ENCODE measurements around the gene S100A9. TPM values are rescaled to one million over a fixed set of nuclear protein-coding genes. Genes with fewer than 3 reads are reported as not detected.
"Not testable (repeated sequence)": the region's sequence is repeated elsewhere in the genome, so short reads cannot be mapped to it uniquely, and the experiment has no call there.

The S100A9 gene
- total RNA-seq: not detected

- CTCF ChIA-PET: interaction anchor here (1.1 to 2.2 kb wide), 2 partner anchors 14 to 137 kb away, joined by 3 to 8 read pairs; no protein-coding TSS in a partner anchor
- POLR2A ChIA-PET: no interaction called here
Observed at GRCh38 chr1:153357853-153358690, at the start of gene S100A9. Gene S100A9, plus strand, starts transcription at chr1:153357854. Its CDS starts 430 bp downstream, at chr1:153358284.

GRCh38 chr1:153308540-153308939 is 49.1 kb upstream of the S100A9 start:
- CTCF ChIA-PET: no interaction called here
- POLR2A ChIA-PET: no interaction called here

- CTCF ChIA-PET: no interaction called here
- POLR2A ChIA-PET: no interaction called here
Observed at GRCh38 chr1:153309441-153309840, 48.2 kb upstream of the S100A9 start.

- POLR2A ChIA-PET: no interaction called here
- CTCF ChIA-PET: no interaction called here
Observed at GRCh38 chr1:153310526-153310925, 47.1 kb upstream of the S100A9 start.

GRCh38 chr1:153312570-153313186 is 45.0 kb upstream of the S100A9 start, which contains the start of gene PGLYRP3:
Gene PGLYRP3, minus strand, starts transcription at chr1:153312952. Its CDS starts 2,287 bp downstream, at chr1:153310665.
- ChIA-PET CTCF (no interaction called here), POLR2A (no interaction called here)

- POLR2A ChIA-PET: no interaction called here
- CTCF ChIA-PET: no interaction called here
Observed at GRCh38 chr1:153313288-153313687, 44.4 kb upstream of the S100A9 start.

GRCh38 chr1:153314388-153314787 is 43.3 kb upstream of the S100A9 start:
- POLR2A ChIA-PET, CTCF ChIA-PET: not testable (repeated sequence)

- CTCF ChIA-PET, POLR2A ChIA-PET: not testable (repeated sequence)
Observed at GRCh38 chr1:153316013-153316412, 41.6 kb upstream of the S100A9 start.

GRCh38 chr1:153318145-153318544 is 39.5 kb upstream of the S100A9 start:
- CTCF ChIA-PET, POLR2A ChIA-PET: not testable (repeated sequence)

GRCh38 chr1:153322568-153322967 is 35.1 kb upstream of the S100A9 start:
- CTCF ChIA-PET: no interaction called here
- POLR2A ChIA-PET: no interaction called here

- ChIA-PET POLR2A (no interaction called here), CTCF (no interaction called here)
Observed at GRCh38 chr1:153324912-153325311, 32.7 kb upstream of the S100A9 start.

- CTCF ChIA-PET: no interaction called here
- POLR2A ChIA-PET: no interaction called here
Observed at GRCh38 chr1:153333902-153334301, 23.8 kb upstream of the S100A9 start.

- CTCF ChIA-PET: interaction anchor here (1.0 kb wide), 1 partner anchor 16 kb away, joined by 5 read pairs; no protein-coding TSS in a partner anchor
Observed at GRCh38 chr1:153336650-153337049, 21.0 kb upstream of the S100A9 start.

GRCh38 chr1:153337980-153338853 is 19.4 kb upstream of the S100A9 start:
- ChIA-PET CTCF (no interaction called here), POLR2A (no interaction called here)

More at GRCh38 chr1:153336650-153337049, 21.0 kb upstream of the S100A9 start:
- POLR2A ChIA-PET: no interaction called here

GRCh38 chr1:153339802-153340201 is 17.9 kb upstream of the S100A9 start:
- ChIA-PET POLR2A (no interaction called here), CTCF (no interaction called here)

GRCh38 chr1:153340356-153340755 is 17.3 kb upstream of the S100A9 start:
- POLR2A ChIA-PET: no interaction called here
- CTCF ChIA-PET: no interaction called here

- ChIA-PET CTCF (no interaction called here), POLR2A (no interaction called here)
Observed at GRCh38 chr1:153341431-153341934, 16.2 kb upstream of the S100A9 start.

- ChIA-PET CTCF (no interaction called here), POLR2A (no interaction called here)
Observed at GRCh38 chr1:153342178-153342577, 15.5 kb upstream of the S100A9 start.

GRCh38 chr1:153343040-153343681 is 14.5 kb upstream of the S100A9 start:
- CTCF ChIA-PET: interaction anchor here (1.5 kb wide), 1 partner anchor 15 kb away, joined by 3 read pairs; the partner anchor contains the start of gene S100A9
- POLR2A ChIA-PET: no interaction called here
